COR-L47 (cell line): Measurements from ENCODE around the gene RASGRP2.
A peak's percentile ranks its signal among the peaks of the same experiment; 100 is the strongest.

ENCODE experiments used
- DNase-seq: peaks from one replicate; lab custom pipeline; 2025; lab: John Stamatoyannopoulos, UW

The RASGRP2 gene

DNA sequence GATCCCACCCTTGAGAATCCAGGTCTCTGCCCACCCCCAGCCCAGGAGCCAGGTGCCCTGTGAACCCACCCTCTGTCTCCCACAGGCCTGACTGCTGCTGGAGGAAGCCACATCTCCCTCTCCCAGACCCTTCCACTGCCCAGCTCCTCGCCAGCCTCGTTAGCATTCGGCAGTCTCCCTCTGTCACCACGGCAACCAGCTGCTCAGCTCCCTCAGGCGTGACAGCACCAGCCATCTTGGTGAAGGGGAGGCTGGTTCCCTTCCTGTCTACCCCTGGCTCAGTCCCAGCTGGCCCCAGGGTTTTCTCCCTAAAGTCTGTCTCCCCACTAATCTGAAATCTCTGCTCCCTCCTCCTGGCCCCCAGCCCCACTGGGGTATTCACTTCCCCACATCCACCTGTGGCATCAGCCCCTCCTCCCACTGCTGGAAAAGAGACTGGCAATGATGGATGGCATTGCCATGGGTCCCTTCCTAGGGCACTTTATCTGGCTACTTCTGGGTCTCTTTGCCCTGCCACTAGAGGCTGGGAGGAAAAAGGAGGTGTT is 49.0 kb downstream of the RASGRP2 start:
- DNase-seq = peak; percentile 71

GRCh38 chr11:64694026-64694755 is 49.8 kb downstream of the RASGRP2 start:
- no peak for DNase-seq

DNA sequence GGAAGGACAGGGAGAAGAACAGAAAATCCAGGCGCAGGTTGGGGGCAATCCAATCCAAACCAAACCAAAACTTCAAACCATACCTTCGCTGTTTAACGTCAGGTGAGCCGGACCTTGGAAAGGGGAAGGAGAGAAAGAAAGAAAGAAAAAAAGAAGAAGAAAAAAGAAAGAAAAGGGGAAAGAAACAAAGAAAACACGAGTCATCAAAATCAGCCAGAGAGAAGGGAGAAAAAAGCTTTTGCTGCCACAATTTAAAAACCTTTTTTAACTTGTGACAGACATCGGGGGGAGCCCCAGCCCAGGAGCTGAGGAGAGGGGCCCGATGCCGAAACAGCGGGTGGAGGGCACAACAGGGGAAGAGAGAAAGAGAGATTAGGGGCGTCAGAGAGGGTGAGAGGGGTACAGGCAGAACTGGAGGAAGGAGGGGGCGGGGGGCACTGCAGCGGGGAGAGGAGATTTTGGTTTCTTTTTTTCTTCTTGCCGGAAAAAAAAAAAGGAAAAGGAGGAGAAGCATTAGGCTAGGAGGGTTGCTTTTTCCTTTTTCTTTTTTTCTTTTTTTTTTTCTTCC is 51.1 kb downstream of the RASGRP2 start:
- DNase-seq = no peak

DNA sequence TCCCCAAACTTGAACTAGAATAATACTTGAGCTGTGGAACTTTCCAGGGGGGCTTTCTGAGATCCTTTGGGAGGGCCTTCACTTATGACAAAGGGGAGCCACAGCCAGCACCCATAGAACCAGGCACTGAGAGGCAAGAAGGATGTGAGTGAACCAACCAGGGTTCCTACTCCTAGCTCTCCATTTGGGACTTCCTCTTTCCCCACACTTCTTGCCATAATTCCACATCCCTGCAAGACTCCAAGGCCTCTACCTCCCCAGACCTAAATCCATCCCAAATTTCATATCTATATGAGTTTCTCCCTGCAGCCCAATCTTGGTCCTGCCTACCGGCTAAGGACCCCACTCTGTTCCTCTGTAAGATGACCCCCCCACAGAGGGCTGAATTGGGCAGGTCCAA is 52.4 kb downstream of the RASGRP2 start:
- DNase-seq = no peak

DNA sequence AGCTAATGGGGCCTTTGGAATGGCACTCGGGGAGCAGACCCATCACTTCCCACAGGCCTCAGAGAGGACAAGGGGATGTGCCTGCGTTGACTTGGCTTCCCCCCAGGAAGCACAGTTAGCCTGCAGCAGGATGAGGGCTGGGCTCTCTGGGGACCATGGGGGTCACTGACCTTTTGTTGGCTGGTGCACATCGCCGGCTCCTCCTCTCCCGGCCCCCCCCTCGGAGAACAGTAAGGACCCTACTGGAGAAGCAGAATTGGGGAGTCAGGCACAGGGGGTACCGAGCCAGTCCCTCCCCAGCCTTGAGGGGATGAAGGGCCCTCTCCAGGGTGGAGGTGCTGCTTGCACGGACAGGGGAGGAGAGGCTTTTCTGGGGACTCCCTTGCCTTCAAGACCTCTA is 53.7 kb downstream of the RASGRP2 start:
- no peak for DNase-seq

- DNase-seq = peak; percentile 89
Measured at GRCh38 chr11:64688534-64688982, 55.4 kb downstream of the RASGRP2 start.

- no peak for DNase-seq
Measured at GRCh38 chr11:64687643-64688533, 56.1 kb downstream of the RASGRP2 start.

GRCh38 chr11:64687204-64687603 is 56.7 kb downstream of the RASGRP2 start:
- DNase-seq = no peak

GRCh38 chr11:64686466-64687170 is 57.3 kb downstream of the RASGRP2 start:
- no peak for DNase-seq

GRCh38 chr11:64685536-64685935 is 58.4 kb downstream of the RASGRP2 start:
- no peak for DNase-seq

DNA sequence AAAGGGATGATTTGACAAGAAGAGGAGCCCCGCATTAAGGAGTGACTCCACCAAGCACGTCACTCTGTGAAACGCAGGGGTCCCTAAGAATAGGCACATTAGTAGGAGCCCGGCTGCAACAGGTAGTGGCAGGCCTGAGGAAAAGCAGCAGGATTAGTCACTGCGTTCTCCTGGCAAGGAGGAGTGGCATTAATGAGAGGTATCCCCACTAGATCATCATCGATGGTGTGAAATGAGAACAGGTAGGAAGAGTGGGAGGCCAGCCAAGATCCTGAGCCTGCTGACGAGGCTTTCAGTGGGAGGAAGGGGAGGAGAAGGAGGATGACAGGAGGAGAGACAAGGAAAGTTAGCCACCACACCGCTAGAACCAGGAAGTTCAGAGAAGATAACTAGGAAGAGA is 59.6 kb downstream of the RASGRP2 start:
- no peak for DNase-seq

DNA sequence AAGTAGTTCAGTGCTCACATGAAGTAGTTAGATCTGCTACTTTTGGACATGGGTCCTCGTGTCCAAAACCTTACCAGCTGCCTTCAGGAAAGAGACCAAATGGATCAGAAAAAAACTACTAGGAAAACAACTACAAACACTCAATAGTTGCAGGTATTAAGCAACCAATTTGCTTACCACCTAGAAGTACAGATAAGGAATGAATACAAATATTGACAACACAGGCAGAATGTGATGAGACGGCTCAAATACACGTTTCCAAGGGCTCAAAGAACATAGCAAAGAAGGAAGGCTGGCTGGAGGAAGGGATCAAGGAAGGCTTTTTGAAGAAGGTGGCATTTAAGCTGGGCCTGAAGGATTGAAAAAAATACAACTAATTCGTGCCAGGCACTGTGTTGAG is 62.8 kb downstream of the RASGRP2 start:
- DNase-seq = no peak

DNA sequence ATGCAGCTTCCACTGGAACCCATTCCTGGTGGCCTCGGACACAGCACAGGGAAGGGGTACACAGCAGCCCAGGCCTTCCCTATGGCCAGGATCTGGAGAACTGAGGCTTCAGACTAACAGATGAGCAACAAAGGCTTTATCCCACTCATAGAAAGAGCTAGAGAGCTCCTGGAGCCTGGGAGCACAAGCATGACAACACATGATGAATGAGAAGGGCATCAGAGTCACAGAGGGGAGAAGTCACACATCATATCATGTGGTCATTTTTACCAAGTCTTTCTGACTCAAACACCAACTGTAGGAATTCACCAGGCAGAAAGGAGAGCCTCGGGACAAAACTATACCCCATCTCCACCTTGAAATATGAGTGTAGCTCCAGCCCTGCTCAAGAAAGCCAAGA is 64.1 kb downstream of the RASGRP2 start:
- no peak for DNase-seq

- no peak for DNase-seq
Measured at GRCh38 chr11:64677441-64678023, 66.4 kb downstream of the RASGRP2 start.
